ENCODE data around the gene KLF12. TPM values are rescaled to one million over a fixed set of nuclear protein-coding genes. Genes with fewer than 3 reads are reported as not detected.
A peak's percentile ranks its signal among the peaks of the same experiment; 100 is the strongest.

The KLF12 gene
- total and polyA plus RNA-seq, 4 donors, result 22.1 to 57.2 (median 42.7) TPM

GRCh38 chr13:74105871-74106270 is 28.3 kb downstream of the KLF12 start:
- H3K4me1 ChIP-seq (ENCODE audit: control insufficient read depth, insufficient read depth, low read length), result no peaks in the 10 kb centered on the region
- no peak for DNase-seq (ENCODE audit: low read depth in 4 of 6, low spot score in 6 of 6)
- H3K27me3 ChIP-seq (ENCODE audit: control insufficient read depth, insufficient read depth, low read length), result no peaks in the 10 kb centered on the region
- no peak overlapping the region for H3K4me3 ChIP-seq (ENCODE audit: low read depth, low read length)
- peaks cover 4% of the 10 kb centered on the region for H3K9me3 ChIP-seq (ENCODE audit: control insufficient read depth, insufficient read depth, low read length)
- H3K27ac ChIP-seq (ENCODE audit: low read depth, low read length), result no peak overlapping the region
- no peaks in the 10 kb centered on the region for H3K36me3 ChIP-seq (ENCODE audit: control insufficient read depth, insufficient read depth, low read length)

- H3K36me3 ChIP-seq (ENCODE audit: control insufficient read depth, insufficient read depth, low read length), result no peaks in the 10 kb centered on the region
- H3K9me3 ChIP-seq (ENCODE audit: control insufficient read depth, insufficient read depth, low read length), result peaks cover 4% of the 10 kb centered on the region
- H3K4me1 ChIP-seq (ENCODE audit: control insufficient read depth, insufficient read depth, low read length), result no peaks in the 10 kb centered on the region
- DNase-seq (ENCODE audit: low read depth in 4 of 6, low spot score in 6 of 6), result no peak
- no peaks in the 10 kb centered on the region for H3K27me3 ChIP-seq (ENCODE audit: control insufficient read depth, insufficient read depth, low read length)
- WGBS (ENCODE audit: insufficient coverage), result 100% methylated on average over 2 of the region's 3 CpGs
- no peak overlapping the region for H3K4me3 ChIP-seq (ENCODE audit: low read depth, low read length)
- no peak overlapping the region for H3K27ac ChIP-seq (ENCODE audit: low read depth, low read length)
Observed at GRCh38 chr13:74104661-74105275, 29.4 kb downstream of the KLF12 start.

GRCh38 chr13:74103970-74104555 is 30.1 kb downstream of the KLF12 start:
- DNase-seq (ENCODE audit: low read depth in 4 of 6, low spot score in 6 of 6), result no peak
- no CpG with 5 or more reads among the region's 3 CpGs for WGBS (ENCODE audit: insufficient coverage)
- Histone ChIP-seq H3K4me1 (ENCODE audit: control insufficient read depth, insufficient read depth, low read length) (no peaks in the 10 kb centered on the region), H3K36me3 (ENCODE audit: control insufficient read depth, insufficient read depth, low read length) (no peaks in the 10 kb centered on the region), H3K4me3 (ENCODE audit: low read depth, low read length) (no peak overlapping the region), H3K27ac (ENCODE audit: low read depth, low read length) (no peak overlapping the region), H3K9me3 (ENCODE audit: control insufficient read depth, insufficient read depth, low read length) (peaks cover 4% of the 10 kb centered on the region), H3K27me3 (ENCODE audit: control insufficient read depth, insufficient read depth, low read length) (no peaks in the 10 kb centered on the region)

- H3K27me3 ChIP-seq (ENCODE audit: control insufficient read depth, insufficient read depth, low read length), result no peaks in the 10 kb centered on the region
- peaks cover 4% of the 10 kb centered on the region for H3K9me3 ChIP-seq (ENCODE audit: control insufficient read depth, insufficient read depth, low read length)
- DNase-seq (ENCODE audit: low read depth in 4 of 6, low spot score in 6 of 6), result peak in 1 of 6 donors; percentile 21
- H3K4me3 ChIP-seq (ENCODE audit: low read depth, low read length), result no peak overlapping the region
- no peak overlapping the region for H3K27ac ChIP-seq (ENCODE audit: low read depth, low read length)
- no peaks in the 10 kb centered on the region for H3K36me3 ChIP-seq (ENCODE audit: control insufficient read depth, insufficient read depth, low read length)
- no peaks in the 10 kb centered on the region for H3K4me1 ChIP-seq (ENCODE audit: control insufficient read depth, insufficient read depth, low read length)
- 40% methylated on average over 1 of the region's 6 CpGs for WGBS (ENCODE audit: insufficient coverage)
Observed at GRCh38 chr13:74103196-74103595, 31.0 kb downstream of the KLF12 start.

GRCh38 chr13:74102691-74103090 is 31.5 kb downstream of the KLF12 start:
- 100% methylated on average over 1 of the region's 1 CpG for WGBS (ENCODE audit: insufficient coverage)
- no peaks in the 10 kb centered on the region for H3K36me3 ChIP-seq (ENCODE audit: control insufficient read depth, insufficient read depth, low read length)
- no peaks in the 10 kb centered on the region for H3K27me3 ChIP-seq (ENCODE audit: control insufficient read depth, insufficient read depth, low read length)
- no peak overlapping the region for H3K27ac ChIP-seq (ENCODE audit: low read depth, low read length)
- no peak overlapping the region for H3K4me3 ChIP-seq (ENCODE audit: low read depth, low read length)
- no peaks in the 10 kb centered on the region for H3K4me1 ChIP-seq (ENCODE audit: control insufficient read depth, insufficient read depth, low read length)
- peaks cover 4% of the 10 kb centered on the region for H3K9me3 ChIP-seq (ENCODE audit: control insufficient read depth, insufficient read depth, low read length)
- DNase-seq (ENCODE audit: low read depth in 4 of 6, low spot score in 6 of 6), result no peak

- Histone ChIP-seq H3K9me3 (ENCODE audit: control insufficient read depth, insufficient read depth, low read length) (peaks cover 4% of the 10 kb centered on the region), H3K27me3 (ENCODE audit: control insufficient read depth, insufficient read depth, low read length) (no peaks in the 10 kb centered on the region), H3K4me1 (ENCODE audit: control insufficient read depth, insufficient read depth, low read length) (no peaks in the 10 kb centered on the region), H3K4me3 (ENCODE audit: low read depth, low read length) (no peak overlapping the region), H3K36me3 (ENCODE audit: control insufficient read depth, insufficient read depth, low read length) (no peaks in the 10 kb centered on the region), H3K27ac (ENCODE audit: low read depth, low read length) (no peak overlapping the region)
- WGBS (ENCODE audit: insufficient coverage), result no CpG with 5 or more reads among the region's 1 CpG
- no peak for DNase-seq (ENCODE audit: low read depth in 4 of 6, low spot score in 6 of 6)
Observed at GRCh38 chr13:74101436-74101835, 32.8 kb downstream of the KLF12 start.

- Histone ChIP-seq H3K36me3 (ENCODE audit: control insufficient read depth, insufficient read depth, low read length) (no peaks in the 10 kb centered on the region), H3K9me3 (ENCODE audit: control insufficient read depth, insufficient read depth, low read length) (peaks cover 4% of the 10 kb centered on the region), H3K27ac (ENCODE audit: low read depth, low read length) (no peak overlapping the region), H3K4me3 (ENCODE audit: low read depth, low read length) (no peak overlapping the region), H3K4me1 (ENCODE audit: control insufficient read depth, insufficient read depth, low read length) (no peaks in the 10 kb centered on the region), H3K27me3 (ENCODE audit: control insufficient read depth, insufficient read depth, low read length) (no peaks in the 10 kb centered on the region)
- no CpG with 5 or more reads among the region's 1 CpG for WGBS (ENCODE audit: insufficient coverage)
- no peak for DNase-seq (ENCODE audit: low read depth in 4 of 6, low spot score in 6 of 6)
Observed at GRCh38 chr13:74098077-74098476, 36.1 kb downstream of the KLF12 start.

GRCh38 chr13:74097116-74097515 is 37.1 kb downstream of the KLF12 start:
- no peak overlapping the region for H3K4me3 ChIP-seq (ENCODE audit: low read depth, low read length)
- no CpG with 5 or more reads among the region's 1 CpG for WGBS (ENCODE audit: insufficient coverage)

GRCh38 chr13:74093691-74094090 is 40.5 kb downstream of the KLF12 start:
- Histone ChIP-seq H3K27ac (ENCODE audit: low read depth, low read length) (no peak overlapping the region), H3K27me3 (ENCODE audit: control insufficient read depth, insufficient read depth, low read length) (no peaks in the 10 kb centered on the region), H3K36me3 (ENCODE audit: control insufficient read depth, insufficient read depth, low read length) (no peaks in the 10 kb centered on the region)

More at GRCh38 chr13:74097116-74097515, 37.1 kb downstream of the KLF12 start:
- no peaks in the 10 kb centered on the region for H3K4me1 ChIP-seq (ENCODE audit: control insufficient read depth, insufficient read depth, low read length)
- no peak for DNase-seq (ENCODE audit: low read depth in 4 of 6, low spot score in 6 of 6)
- H3K9me3 ChIP-seq (ENCODE audit: control insufficient read depth, insufficient read depth, low read length), result peaks cover 4% of the 10 kb centered on the region
- no peaks in the 10 kb centered on the region for H3K27me3 ChIP-seq (ENCODE audit: control insufficient read depth, insufficient read depth, low read length)
- H3K27ac ChIP-seq (ENCODE audit: low read depth, low read length), result no peak overlapping the region
- no peaks in the 10 kb centered on the region for H3K36me3 ChIP-seq (ENCODE audit: control insufficient read depth, insufficient read depth, low read length)

GRCh38 chr13:74092711-74093110 is 41.5 kb downstream of the KLF12 start:
- no peaks in the 10 kb centered on the region for H3K27me3 ChIP-seq (ENCODE audit: control insufficient read depth, insufficient read depth, low read length)
- no peak for DNase-seq (ENCODE audit: low read depth in 4 of 6, low spot score in 6 of 6)
- H3K27ac ChIP-seq (ENCODE audit: low read depth, low read length), result no peak overlapping the region
- no CpG with 5 or more reads among the region's 3 CpGs for WGBS (ENCODE audit: insufficient coverage)
- H3K4me3 ChIP-seq (ENCODE audit: low read depth, low read length), result no peak overlapping the region
- no peaks in the 10 kb centered on the region for H3K36me3 ChIP-seq (ENCODE audit: control insufficient read depth, insufficient read depth, low read length)
- no peaks in the 10 kb centered on the region for H3K9me3 ChIP-seq (ENCODE audit: control insufficient read depth, insufficient read depth, low read length)
- H3K4me1 ChIP-seq (ENCODE audit: control insufficient read depth, insufficient read depth, low read length), result no peaks in the 10 kb centered on the region

More at GRCh38 chr13:74093691-74094090, 40.5 kb downstream of the KLF12 start:
- Histone ChIP-seq H3K9me3 (ENCODE audit: control insufficient read depth, insufficient read depth, low read length) (no peaks in the 10 kb centered on the region), H3K4me3 (ENCODE audit: low read depth, low read length) (no peak overlapping the region), H3K4me1 (ENCODE audit: control insufficient read depth, insufficient read depth, low read length) (no peaks in the 10 kb centered on the region)
- DNase-seq (ENCODE audit: low read depth in 4 of 6, low spot score in 6 of 6), result no peak

All from spinal cord (tissue), 10 donors.